GM23248 (cell line): ENCODE data around the gene INSRR.

Experiments used
- EZH2 ChIP-seq: fragments of 200-600 bp; sonication (generic); IDR thresholded peaks from 2 replicates; pipeline ENCODE4 v1.6.1; 2018; ENCODE audit warnings: antibody characterized with exemption, mild to moderate bottlenecking; ENCODE audit not compliant: insufficient read depth, poor library complexity, severe bottlenecking
- EZH2phosphoT487 ChIP-seq: fragments of 200-600 bp; sonication (generic); IDR thresholded peaks from 2 replicates; pipeline ENCODE4 v1.6.1; 2018; ENCODE audit warnings: antibody characterized with exemption, moderate library complexity, mild to moderate bottlenecking, low read depth; ENCODE audit not compliant: insufficient read depth

GRCh38 chr1:156836892-156837291 is 22.0 kb downstream of the INSRR start:
- TF ChIP-seq EZH2 (no peak), EZH2phosphoT487 (no peak)
